GM23338 (cell line): ENCODE results near the gene TYK2. TPM values are rescaled to one million over a fixed set of nuclear protein-coding genes. Genes with fewer than 3 reads are reported as not detected.

Experiments
- ATAC-seq: fragments of 200-7000 bp; cut with Tn5 transposase; 3 replicates; pipeline ENCODE4 v1.9.1; 2020
- DNase-seq: peaks from one replicate; pipeline ENCODE4 v3.0.0-alpha.2; 2015; ENCODE audit warnings: low spot score
- H2AFZ ChIP-seq: fragments of 200-600 bp; sonication (generic); 2 replicates; pipeline ENCODE4 v1.8.0; 2016; ENCODE audit warnings: antibody characterized with exemption, mild to moderate bottlenecking, moderate library complexity
- H3F3A ChIP-seq: fragments of 200-600 bp; sonication (generic); replicated peaks from 2 replicates; pipeline ENCODE4 v1.8.0; 2017; ENCODE audit warnings: antibody characterized with exemption, mixed run types, low read depth
- H3K27ac ChIP-seq: fragments of 200-600 bp; sonication (generic); 2 replicates; pipeline ENCODE4 v1.6.1; 2016; ENCODE audit warnings: low read depth
- H3K27me3 ChIP-seq: fragments of 200-600 bp; sonication (generic); 2 replicates; pipeline ENCODE4 v1.8.0; 2016; ENCODE audit warnings: mild to moderate bottlenecking, mixed run types, moderate library complexity; ENCODE audit not compliant: insufficient read depth
- H3K36me3 ChIP-seq: fragments of 200-600 bp; sonication (generic); 2 replicates; pipeline ENCODE4 v1.8.0; 2016; ENCODE audit warnings: mild to moderate bottlenecking; ENCODE audit not compliant: insufficient read depth
- H3K4me1 ChIP-seq: fragments of 200-600 bp; sonication (generic); 2 replicates; pipeline ENCODE4 v1.8.0; 2016; ENCODE audit warnings: mild to moderate bottlenecking, moderate library complexity; ENCODE audit not compliant: insufficient read depth
- H3K4me2 ChIP-seq: fragments of 200-600 bp; sonication (generic); 2 replicates; pipeline ENCODE4 v1.7.1; 2017; ENCODE audit warnings: mixed run types
- H3K4me3 ChIP-seq: fragments of 200-600 bp; sonication (generic); 2 replicates; pipeline ENCODE4 v1.6.1; 2016; ENCODE audit warnings: mixed run types
- H3K79me2 ChIP-seq: fragments of 200-600 bp; sonication (generic); replicated peaks from 2 replicates; pipeline ENCODE4 v1.8.0; 2017; ENCODE audit warnings: mild to moderate bottlenecking; ENCODE audit not compliant: insufficient read depth
- H3K9me2 ChIP-seq: fragments of 200-600 bp; sonication (generic); 2 replicates; pipeline ENCODE4 v1.8.0; 2017; ENCODE audit not compliant: insufficient read depth
- H4K20me1 ChIP-seq: fragments of 200-600 bp; sonication (generic); replicated peaks from 2 replicates; pipeline ENCODE4 v1.8.0; 2017; ENCODE audit warnings: mild to moderate bottlenecking; ENCODE audit not compliant: insufficient read depth
- H3K27ac Mint-ChIP-seq: 2 replicates; pipeline ENCODE4 v1.8.0; 2020; ENCODE audit warnings: inconsistent platforms, mild to moderate bottlenecking, moderate library complexity, mixed read lengths
- H3K27me3 Mint-ChIP-seq: 3 replicates; pipeline ENCODE4 v1.8.0; 2022; ENCODE audit warnings: low read depth, mild to moderate bottlenecking, moderate library complexity, mixed read lengths, inconsistent platforms; ENCODE audit not compliant: insufficient read depth, poor library complexity
- H3K36me3 Mint-ChIP-seq: 3 replicates; pipeline ENCODE4 v1.8.0; 2021; ENCODE audit warnings: low read depth, mild to moderate bottlenecking, inconsistent platforms, moderate library complexity, mixed read lengths
- H3K4me1 Mint-ChIP-seq: 3 replicates; pipeline ENCODE4 v1.8.0; 2020; ENCODE audit warnings: mild to moderate bottlenecking, inconsistent platforms, mixed read lengths
- H3K4me3 Mint-ChIP-seq: 3 replicates; pipeline ENCODE4 v1.8.0; 2021; ENCODE audit warnings: moderate library complexity, mild to moderate bottlenecking, inconsistent platforms, mixed read lengths
- H3K9me3 Mint-ChIP-seq: 3 replicates; pipeline ENCODE4 v1.8.0; 2020; ENCODE audit warnings: moderate library complexity, mild to moderate bottlenecking, inconsistent platforms, mixed read lengths
- CREB1 ChIP-seq: fragments of 250-450 bp; sonication (Bioruptor Pico); IDR thresholded peaks from 2 replicates; pipeline ENCODE4 v1.5.0; 2020; ENCODE audit warnings: low read depth, mild to moderate bottlenecking, moderate library complexity
- ETS1 ChIP-seq: IDR thresholded peaks from 2 replicates; pipeline ENCODE4 v1.6.1; 2016; ENCODE audit warnings: antibody characterized with exemption
- EZH2 ChIP-seq: fragments of 200-600 bp; sonication (generic); IDR thresholded peaks from one replicate; pipeline ENCODE4 v1.8.0; 2017; ENCODE audit warnings: antibody characterized with exemption, mild to moderate bottlenecking, low read depth; ENCODE audit not compliant: unreplicated experiment
- EZH2phosphoT487 ChIP-seq: fragments of 200-600 bp; sonication (generic); IDR thresholded peaks from one replicate; pipeline ENCODE4 v1.8.1; 2018; ENCODE audit warnings: antibody characterized with exemption; ENCODE audit not compliant: unreplicated experiment
- JUNB ChIP-seq: IDR thresholded peaks from one replicate; pipeline ENCODE4 v1.6.1; 2016; ENCODE audit warnings: antibody characterized with exemption; ENCODE audit not compliant: unreplicated experiment
- POLR2AphosphoS5 ChIP-seq: IDR thresholded peaks from 2 replicates; pipeline ENCODE4 v1.6.1; 2016; ENCODE audit warnings: antibody characterized with exemption, low read depth
- ZNF462 ChIP-seq: fragments of 250-450 bp; sonication (Bioruptor Pico); IDR thresholded peaks from 2 replicates; pipeline ENCODE4 v1.5.0; 2020; ENCODE audit warnings: mild to moderate bottlenecking, moderate library complexity
- polyA plus RNA-seq: library from polyadenylated mRNA; unstranded; fragments of >200 nt; fragmentation: Nextera tagmentation; extraction: Ambion mirVana; gene quantifications from 2 replicates; pipeline ENCODE4 v1.2.1, GENCODE V29; 2016
- total RNA-seq: library from RNA; depleted of rRNA; stranded (reverse); fragments of >200 nt; shearing (Covaris generic); gene quantifications from 2 replicates; pipeline ENCODE4 v1.2.3, GENCODE V29; 2014

Gene TYK2
- total and polyA plus RNA-seq, 2 experiments from 2014 or later = 29.1 to 30.7 TPM

- peaks cover 27% of the 10 kb centered on the region for H3K4me1 ChIP-seq
- peaks cover 34% of the 10 kb centered on the region; the same call in 1 of the 2 replicates for H3F3A ChIP-seq
- peaks cover 95% of the 10 kb centered on the region for H3K27me3 ChIP-seq
- H3K27ac Mint-ChIP-seq = no peak overlapping the region
- H3K4me3 ChIP-seq = peak overlapping the region; percentile 78
- no peaks in the 10 kb centered on the region for H3K36me3 ChIP-seq
- no peaks in the 10 kb centered on the region for H3K79me2 ChIP-seq
- H3K27ac ChIP-seq = no peak overlapping the region
- H3K4me2 ChIP-seq = peak overlapping the region; percentile 99
- peak overlapping the region; percentile 84 for H3K4me3 Mint-ChIP-seq
- H3K27me3 Mint-ChIP-seq = peaks cover 86% of the 10 kb centered on the region
- H3K9me3 Mint-ChIP-seq = peaks cover 5% of the 10 kb centered on the region; the same call in 1 of the 3 replicates
- H3K9me2 ChIP-seq = no peaks in the 10 kb centered on the region
- DNase-seq (peak; percentile 97), ATAC-seq (peak; percentile 31)
- no peak for TF ChIP-seq EZH2phosphoT487
- TF ChIP-seq JUNB = no peak
- peak; percentile 60 for TF ChIP-seq EZH2
- TF ChIP-seq ETS1 = no peak
- TF ChIP-seq CREB1 (CRISPR knock-in tag) = peak; percentile 62
- peak; percentile 54; the same call in 1 of the 2 replicates for TF ChIP-seq POLR2AphosphoS5
- no peak for TF ChIP-seq ZNF462 (CRISPR knock-in tag)
- no peaks in the 10 kb centered on the region for H4K20me1 ChIP-seq
- H2AFZ ChIP-seq = peak overlapping the region; percentile 93
- H3K36me3 Mint-ChIP-seq = no peaks in the 10 kb centered on the region
- H3K4me1 Mint-ChIP-seq = peaks cover 24% of the 10 kb centered on the region
Measured at GRCh38 chr19:10419646-10420443, 39.5 kb upstream of the TYK2 start.
